CD4-positive, alpha-beta T cell treated with Interleukin-6 at 100 ng/mL for 8 hours (primary cell): ENCODE results near the gene GCLC.
"Not testable (repeated sequence)": the region's sequence is repeated elsewhere in the genome, so short reads cannot be mapped to it uniquely, and the experiment has no call there.

Experiments
- DNase-seq: peaks from one replicate; pipeline ENCODE4 v3.0.0-alpha.2; 2020; ENCODE audit warnings: mixed read lengths, low spot score

Gene GCLC

GRCh38 chr6:53492860-53493634 lies 51.9 kb downstream of the GCLC start:
- DNase-seq: peak; percentile 42

GRCh38 chr6:53487080-53487479 lies 57.8 kb downstream of the GCLC start:
- no peak for DNase-seq

DNA sequence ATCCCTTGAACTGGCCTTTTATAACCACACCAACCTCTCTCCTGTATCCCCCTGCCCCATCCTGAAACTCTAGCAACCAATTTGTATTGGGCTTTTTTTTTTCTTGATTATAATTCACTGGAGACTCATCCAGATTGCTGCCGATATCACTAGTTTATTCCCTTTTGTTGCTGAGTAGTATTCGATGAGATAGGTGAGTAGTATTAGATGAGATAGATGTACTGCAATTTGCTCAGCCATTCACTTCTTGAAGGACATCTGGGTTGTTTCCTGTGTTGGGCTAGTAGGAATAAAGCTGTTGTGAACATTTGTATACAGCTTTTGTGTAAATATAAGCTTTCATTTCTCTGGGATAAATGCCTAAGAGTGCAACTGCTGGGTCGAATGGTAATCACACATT lies 58.2 kb downstream of the GCLC start:
- no peak for DNase-seq

GRCh38 chr6:53484476-53485280 lies 60.2 kb downstream of the GCLC start:
- peak; percentile 63 for DNase-seq

GRCh38 chr6:53483423-53484353 lies 61.2 kb downstream of the GCLC start:
- DNase-seq: no peak

DNA sequence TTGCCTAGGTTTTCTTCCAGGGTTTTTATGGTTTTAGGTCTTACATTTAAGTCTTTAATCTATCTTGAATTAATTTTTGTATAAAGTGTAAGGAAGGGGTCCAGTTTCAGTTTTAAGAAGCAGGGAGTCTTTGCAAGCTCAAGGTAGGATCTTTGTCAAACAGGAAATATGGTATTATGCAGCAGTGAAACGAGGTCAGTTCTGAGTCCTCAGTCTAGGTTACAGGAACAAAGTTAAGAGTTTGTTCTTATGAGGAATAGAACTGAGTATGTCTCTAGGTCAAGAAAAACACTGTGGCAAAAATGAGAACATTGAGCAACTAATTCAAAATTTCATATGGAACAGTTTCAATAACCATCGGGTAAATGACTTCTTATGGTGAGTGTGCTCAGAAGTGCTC lies 63.6 kb downstream of the GCLC start:
- DNase-seq: no peak

GRCh38 chr6:53480774-53481173 lies 64.1 kb downstream of the GCLC start:
- DNase-seq: not testable (repeated sequence)

- DNase-seq: no peak
These were observed 65.0 kb downstream of the GCLC start for GRCh38 chr6:53479871-53480270.

DNA sequence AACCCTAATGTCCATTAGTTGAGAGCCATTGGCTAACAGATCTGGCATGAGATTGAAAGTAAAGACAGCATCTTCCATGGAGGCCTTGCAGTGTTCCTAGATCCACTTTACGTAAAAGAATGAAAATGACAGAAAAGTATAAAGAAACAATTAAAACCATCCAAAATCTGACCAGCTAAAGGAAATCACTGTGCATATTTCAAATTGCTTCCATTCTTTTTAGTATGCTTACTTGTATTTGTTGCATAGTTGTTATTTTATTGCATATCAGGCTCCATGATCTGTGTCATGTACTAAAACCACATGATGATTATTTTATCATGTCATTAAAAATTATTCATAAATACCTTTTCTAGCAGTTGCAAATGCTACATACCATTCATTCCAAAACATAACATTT lies 67.9 kb downstream of the GCLC start:
- DNase-seq: no peak

GRCh38 chr6:53474010-53474409 lies 70.9 kb downstream of the GCLC start:
- no peak for DNase-seq

- DNase-seq: no peak
These were observed 75.7 kb downstream of the GCLC start for GRCh38 chr6:53469163-53469562.

DNA sequence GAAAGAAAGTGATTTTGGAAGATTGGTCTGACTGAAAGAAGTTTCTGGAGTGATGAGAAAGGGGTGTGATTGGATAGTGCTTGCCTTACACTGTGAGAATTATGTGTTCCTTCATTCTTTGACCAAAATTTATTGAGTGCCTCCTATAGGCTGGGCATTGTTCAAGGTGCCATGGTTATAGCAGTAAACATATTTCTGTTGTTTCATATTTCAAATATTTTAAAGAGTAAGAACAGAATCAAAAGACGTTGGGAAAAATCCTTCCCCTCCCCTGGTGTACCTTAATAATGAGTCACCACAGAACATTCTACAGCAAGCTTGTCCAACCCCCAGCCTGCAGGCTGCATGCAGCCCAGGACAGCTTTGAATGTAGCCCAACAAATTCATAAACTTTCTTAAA lies 78.6 kb downstream of the GCLC start:
- no peak for DNase-seq

GRCh38 chr6:53465732-53466131 lies 79.2 kb downstream of the GCLC start:
- no peak for DNase-seq

DNA sequence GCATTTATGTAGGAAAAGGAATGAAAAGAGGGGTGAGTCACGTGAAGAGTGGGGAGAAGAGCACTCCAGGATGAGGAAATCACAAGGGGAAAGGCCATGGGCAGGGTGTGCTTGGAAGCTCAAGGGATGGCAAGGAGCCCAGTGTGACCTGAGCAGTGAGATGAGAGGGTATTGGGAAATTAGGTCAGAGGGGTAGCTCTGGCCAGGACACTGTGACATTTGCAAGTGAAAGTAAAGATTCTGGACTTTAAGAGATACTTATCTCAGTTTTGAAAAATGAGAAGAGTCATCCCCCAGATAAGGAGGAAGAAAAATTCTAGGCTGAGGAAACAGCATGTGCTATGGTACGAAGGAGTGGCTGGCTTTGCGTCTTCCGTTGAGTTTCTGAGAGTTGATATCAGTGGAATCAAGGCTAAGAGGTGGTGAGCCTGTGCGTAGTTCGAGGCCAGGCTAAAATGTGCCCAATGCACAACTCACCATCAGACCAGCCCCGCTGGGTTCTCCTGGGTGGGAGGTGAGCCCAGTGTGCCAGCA lies 79.9 kb downstream of the GCLC start:
- no peak for DNase-seq

DNA sequence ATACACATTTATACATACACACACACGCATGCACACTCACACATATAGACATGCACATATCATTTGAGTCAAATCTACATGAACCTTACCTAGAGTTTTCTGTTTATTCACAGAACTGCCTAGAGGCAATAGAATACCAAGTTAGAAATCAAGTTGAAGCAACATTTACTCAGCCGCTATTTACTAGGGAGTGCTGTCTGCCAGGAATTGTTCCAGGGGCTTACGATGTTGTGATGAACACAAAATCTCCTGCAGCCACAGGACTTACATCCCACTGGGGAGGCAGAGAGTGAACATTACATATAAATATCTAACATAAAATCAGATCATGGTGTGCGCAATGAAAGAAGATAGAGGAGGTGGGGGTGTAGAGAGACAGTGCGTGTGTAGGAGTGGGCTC lies 80.4 kb downstream of the GCLC start:
- DNase-seq: no peak

DNA sequence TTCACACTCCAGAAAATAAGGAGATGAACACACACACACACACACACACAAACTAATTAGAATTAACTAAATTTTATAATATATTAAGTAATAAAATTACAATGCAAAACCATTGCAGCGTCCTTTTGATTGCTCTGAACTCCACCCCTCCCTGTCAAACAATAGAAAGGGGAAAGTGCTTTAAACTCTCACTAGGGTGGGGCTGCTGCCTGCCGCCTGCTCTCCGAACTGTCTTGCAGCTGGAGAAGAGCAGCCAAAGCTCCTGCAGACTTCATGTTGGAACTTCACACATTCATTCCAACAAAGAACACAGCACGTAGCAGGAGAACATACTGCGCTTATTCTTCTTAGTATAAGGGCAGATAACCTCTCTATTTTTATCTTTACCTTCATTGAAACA lies 83.2 kb downstream of the GCLC start:
- DNase-seq: no peak

DNA sequence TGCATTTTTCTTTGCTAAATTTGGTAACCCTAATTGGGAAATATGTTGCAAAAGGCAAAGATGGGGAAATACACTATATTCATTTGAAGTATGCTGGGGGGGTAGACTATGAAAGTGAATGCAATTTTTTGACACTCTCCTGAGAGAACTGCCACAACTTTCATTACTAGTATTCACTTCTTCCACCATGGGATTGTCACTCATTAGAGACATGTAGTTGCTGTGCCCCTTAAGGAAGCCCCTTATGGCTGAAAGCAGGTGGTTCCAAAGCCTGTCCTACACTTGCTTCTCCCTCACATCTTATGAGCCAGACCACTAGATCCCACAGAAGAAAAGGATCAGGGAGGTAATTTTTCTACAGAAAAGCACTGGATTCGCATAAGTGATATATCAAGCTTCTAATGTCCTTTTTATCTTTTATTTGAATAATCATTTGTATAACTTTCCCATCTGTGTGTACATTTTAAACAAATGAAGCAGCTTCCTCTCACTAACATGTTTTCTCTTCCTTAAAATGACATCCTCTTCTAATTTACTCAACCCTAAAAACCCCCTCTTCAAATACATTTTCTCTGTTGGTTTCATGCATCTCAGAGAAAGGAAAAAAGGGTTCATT lies 83.8 kb downstream of the GCLC start:
- no peak for DNase-seq

DNA sequence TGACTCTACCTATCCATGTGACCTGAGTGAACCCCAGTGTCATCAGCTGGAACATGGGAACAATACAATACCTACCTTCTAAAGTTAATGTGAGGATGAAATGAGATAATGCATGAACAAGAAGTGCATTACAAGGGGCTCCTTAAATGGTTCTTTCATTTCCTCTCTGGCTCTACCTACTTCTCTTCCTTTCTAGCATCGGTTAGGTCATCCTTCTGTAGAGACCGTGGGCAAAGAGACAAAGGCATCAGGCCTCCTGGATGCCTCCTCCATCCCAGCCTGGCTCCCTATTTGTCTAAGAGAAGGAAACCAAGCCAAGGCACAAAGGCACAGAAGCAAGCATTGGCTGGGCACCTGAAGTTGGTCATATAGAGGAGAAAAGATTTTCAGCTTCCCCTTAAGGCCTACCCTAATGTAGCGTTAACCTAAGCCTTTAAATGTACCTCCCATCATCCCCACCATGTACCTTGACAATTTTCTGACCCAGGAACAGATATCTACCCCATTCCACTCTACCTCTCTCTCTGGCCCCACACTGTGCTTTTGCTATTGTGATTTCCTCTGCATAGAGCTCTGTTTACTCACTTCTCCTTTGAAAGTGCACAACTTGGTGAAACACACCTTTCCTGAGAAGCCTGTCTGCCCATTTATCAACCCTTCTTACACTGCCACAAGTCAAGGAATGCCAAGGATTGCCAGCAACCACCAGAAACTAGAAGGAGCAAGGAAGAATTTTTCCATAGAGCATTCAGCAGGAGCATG lies 86.6 kb downstream of the GCLC start:
- no peak for DNase-seq

GRCh38 chr6:53456809-53457208 lies 88.1 kb downstream of the GCLC start:
- DNase-seq: no peak

GRCh38 chr6:53455678-53456077 lies 89.2 kb downstream of the GCLC start:
- DNase-seq: no peak

- no peak for DNase-seq
These were observed 93.7 kb downstream of the GCLC start for GRCh38 chr6:53451165-53451564.
